GM21360 (cell line): Measurements from ENCODE around the gene UFD1.

ENCODE experiments used
- ATAC-seq: cut with Tn5 transposase; IDR thresholded peaks from one replicate; pipeline ENCODE4 v1.9.1; 2021; ENCODE audit warnings: mild to moderate bottlenecking, moderate library complexity; ENCODE audit not compliant: unreplicated experiment

Gene UFD1

DNA sequence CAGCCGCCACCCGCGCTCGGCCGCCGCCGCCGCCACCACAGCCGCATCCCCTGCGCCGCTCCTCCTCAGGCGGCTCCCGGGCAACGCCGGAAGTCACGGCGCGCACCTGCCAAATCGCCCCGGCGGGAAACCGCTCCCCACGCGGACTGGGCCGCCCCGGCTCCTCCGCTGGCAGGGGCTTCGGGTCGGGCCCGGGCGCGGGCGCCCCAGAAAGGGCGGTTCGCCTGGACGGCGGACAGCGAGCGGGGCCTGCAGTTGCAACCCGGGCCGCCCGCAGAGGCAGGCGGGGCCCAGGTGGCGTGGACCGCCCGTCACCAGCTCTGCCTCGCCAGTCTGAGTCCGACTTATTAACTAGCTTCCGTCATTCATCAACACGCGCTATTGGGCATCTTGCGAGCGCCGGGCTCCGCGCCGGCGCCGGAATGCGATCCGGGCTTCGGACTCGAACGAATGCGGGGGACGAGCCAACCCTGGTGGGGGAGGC lies 47.3 kb downstream of the UFD1 start, which contains the start of gene HIRA:
HIRA (minus strand) TSS at position 85 of the 484 bp plus-strand sequence. CDS start 257 bp downstream, outside the sequence.
- peak; percentile 47 for ATAC-seq

DNA sequence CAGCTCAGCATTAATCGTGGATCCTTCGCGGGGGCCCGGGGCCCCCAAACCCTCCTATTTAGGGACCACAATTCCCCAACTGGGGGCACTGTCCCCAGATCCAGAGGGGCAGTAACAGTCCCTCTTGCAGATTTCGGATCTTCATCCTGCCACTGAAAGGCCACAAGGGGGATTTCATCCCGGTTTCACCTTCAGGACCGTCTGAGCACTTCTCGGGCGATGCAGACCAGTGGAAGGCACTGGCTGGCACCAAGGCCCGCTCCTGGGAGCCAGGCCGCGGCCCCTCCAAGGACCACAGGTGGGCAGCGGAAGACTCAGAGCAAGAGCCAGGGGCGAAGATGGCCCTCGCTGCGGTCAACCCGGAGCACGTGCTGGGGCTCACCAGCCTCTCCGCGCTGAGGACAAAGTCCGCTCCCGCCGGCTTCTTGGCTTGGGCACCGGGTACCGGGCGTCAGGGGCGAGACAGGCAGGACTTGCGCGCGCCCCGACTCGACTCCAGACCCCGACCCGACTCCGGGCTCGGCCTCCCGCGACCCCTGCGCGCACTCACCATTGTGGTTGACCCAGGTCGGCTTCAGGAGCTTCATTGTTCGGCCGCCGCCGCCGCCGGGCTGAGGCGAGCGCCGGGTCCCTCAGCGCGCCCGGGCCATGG lies 48.0 kb downstream of the UFD1 start:
- no peak for ATAC-seq

DNA sequence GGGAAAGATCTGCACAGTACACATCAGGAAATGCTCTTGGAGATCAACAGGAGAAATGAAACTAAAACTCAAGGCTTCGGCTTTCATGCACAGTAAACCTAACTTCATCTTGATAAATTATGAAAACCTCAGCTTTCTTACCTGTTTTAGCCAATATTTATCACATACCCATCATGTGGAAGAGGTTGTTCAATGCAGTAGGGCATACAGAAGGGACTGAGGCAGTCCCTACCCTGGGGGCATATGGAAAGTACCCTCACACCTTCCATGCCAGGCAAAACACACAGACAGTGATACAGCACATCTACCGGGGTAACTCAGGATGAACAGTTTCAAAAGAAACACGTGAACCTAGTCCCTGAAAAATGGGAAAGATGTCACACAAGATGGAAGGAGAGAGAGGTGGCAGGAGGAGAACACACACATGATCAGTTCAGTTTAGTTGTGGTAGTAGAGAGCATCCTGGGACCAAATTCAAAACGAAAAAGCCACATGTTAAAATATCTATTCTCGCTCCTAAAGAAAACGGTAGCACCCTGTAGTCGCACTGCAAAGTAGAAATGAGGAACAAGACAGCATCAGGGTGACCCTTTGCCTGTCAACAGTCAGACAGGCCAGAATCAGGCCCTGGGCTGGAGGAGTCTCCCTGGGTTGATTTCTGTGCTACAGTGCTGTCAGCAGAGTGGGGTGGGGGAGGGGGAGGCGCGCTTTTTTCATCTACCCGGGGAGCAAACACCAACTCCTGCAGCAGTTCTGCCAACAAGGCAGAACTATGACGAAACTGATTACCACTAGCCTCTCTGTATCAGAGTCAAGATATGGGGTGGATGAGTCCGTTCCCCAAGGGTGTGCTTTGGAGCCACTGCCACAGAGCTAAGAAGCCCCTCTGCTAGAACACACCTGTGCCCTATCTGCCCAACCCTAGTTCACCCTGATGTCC lies 48.8 kb downstream of the UFD1 start:
- ATAC-seq = no peak

DNA sequence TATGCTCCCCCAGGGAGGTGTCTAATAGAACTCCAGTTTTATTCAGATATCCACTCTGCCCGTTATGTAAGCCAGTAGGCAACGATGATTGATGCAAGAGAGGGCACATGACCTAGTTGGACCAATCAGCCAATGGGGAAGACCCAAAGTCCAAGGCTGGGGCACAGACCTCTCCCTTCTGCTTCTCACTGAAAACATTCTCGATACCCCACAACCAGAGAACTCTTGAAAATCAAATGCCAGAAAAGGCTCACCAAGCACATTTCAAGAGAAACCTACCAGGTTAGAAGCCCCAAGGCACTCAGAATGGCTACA lies 54.9 kb downstream of the UFD1 start:
- ATAC-seq = no peak

DNA sequence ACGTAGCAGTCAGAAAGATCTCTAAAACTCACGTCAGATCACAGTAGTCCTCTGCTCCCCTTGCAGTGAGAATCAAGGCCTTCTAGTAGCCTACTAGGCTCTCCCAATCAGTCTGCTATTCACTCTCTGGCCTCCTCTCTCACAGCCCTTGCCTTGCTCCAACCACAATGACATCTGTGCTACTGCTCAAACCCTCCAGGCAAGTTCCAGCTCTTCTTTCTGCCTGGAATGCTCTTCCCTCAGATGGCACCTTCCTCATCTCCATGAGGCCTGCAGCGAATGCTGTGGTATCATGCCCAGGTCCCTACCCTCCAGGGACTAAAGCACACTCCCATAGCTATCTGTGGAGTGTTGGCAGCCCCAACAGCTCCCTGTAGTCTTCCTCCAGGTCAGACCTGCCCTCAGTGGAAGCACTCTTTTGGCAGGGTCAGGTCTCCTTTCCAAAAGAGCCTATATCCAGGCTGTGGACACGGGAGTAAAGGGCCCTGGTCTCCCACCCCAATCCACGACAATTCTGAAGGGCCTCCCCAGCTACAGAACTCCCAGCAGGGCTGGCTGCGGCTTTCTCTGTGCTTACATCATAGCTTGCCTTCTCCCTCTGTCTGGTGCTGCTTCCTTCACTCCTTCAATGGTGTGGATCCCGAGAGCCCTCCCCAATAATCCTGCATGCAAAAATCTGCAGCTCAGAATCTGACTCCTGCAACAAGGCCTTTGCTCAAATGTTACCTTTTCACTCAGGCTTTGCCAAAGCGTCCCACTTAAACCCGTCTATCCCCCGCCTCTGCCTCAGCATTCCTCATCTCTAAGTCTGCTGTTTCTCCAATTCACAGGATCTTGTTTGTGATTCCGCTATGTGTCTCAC lies 56.3 kb downstream of the UFD1 start:
- ATAC-seq = no peak

DNA sequence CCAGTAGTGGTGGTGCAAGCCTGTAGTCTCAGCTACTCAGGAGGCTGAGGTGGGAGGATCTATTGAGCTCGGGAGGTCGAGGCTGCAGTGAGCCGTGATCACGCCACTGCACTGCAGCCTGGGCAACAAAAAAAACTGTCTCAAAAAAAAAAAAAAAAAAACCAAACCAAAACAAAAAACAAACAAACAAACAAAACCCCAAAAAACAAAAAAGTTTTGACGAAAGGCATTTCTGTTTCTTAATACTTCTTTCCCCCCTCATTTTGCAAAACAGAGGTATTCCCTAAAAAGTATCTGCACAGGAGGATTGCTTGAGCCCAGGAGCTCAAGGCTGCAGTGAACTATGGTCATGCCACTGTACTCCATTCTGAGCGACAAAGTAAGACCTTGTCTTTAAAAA lies 58.7 kb downstream of the UFD1 start:
- ATAC-seq = no peak

DNA sequence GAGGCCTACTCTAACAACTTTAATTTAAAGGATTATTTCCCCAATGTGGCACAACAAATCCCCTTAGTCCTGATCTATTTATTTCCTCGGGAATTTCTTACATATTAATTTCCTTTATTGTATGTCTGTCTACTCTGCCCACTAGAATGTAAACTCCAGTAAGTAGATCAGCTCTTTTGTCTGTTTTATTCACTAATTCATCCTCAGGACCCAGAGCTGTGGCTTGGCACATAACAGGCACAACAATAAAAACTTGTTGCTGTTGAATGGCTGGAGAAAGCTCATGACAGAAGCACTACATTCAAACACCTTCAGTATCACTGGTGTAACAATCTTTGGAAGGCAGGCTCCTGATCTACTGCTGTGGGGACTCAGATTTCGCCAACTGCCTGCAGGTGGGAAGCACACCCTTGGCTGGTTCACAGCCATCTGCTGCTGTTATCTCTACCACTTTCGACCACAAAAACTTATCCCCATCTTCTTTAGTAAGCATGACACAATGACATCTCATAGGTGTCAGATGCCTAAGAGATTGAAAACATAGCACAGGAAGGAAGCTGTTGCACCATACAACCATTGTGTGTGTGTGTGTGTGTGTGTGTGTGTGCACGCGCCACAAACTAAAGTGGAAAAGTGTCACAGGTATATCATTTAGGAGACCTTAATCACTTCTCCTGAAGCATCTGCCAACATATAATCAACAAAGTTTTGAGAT lies 59.4 kb downstream of the UFD1 start:
- ATAC-seq = peak; percentile 62

DNA sequence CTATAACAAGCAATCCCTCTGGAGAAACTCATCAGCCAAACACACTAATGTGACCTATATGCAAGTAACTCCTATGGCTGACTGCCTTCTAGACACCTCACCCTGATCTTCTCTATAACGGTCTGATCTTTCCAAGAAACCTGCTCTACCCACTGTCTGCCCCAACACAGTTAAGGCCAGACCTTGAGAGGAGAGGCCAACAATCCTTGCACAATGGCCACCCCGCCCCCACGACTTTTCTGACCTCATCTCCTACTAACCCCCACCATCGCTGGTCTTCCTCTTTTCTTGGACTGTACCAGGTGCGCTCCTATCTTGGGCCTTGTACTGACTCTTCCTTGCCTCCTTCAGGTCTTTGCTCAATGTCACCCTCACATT lies 59.9 kb downstream of the UFD1 start:
- ATAC-seq = no peak

DNA sequence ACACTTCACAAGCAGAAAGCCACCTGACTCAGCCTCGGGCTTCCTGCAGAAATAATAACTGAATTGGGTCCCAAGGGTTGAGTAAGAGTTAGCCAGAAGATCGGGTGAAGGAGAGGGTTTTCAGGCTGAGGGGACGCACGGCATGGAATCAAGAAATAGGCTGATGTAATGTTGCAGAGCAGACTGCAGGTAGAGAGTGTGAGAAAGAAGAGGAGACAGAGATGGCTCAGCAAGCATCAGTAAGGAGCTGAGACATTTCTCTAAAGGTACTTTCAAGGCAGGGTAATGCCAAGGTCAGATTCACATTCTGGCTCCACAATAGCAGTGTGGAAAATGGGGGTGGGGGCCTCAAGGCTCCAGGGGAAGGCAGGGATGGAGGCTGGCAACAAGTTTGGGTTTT lies 66.1 kb downstream of the UFD1 start:
- ATAC-seq = no peak

DNA sequence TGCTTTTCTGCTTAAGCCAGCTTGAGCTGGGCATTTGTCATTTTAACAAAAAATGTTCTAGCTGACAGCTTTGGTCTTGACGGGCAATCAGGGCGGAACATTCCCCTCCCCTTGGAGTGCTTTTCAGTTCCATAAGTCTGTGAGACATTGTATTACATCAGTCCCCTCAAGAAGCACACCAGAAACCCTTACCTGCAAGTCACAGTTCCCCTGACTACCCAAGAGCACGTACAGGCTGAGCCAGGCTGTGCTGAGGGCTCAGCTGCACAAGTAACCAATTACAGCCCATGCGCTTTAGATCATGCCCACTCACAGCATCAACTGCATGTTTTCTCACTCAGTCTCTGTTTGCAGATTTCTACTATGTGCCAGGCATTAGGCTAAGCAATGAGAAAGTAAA lies 66.5 kb downstream of the UFD1 start:
- ATAC-seq = no peak

DNA sequence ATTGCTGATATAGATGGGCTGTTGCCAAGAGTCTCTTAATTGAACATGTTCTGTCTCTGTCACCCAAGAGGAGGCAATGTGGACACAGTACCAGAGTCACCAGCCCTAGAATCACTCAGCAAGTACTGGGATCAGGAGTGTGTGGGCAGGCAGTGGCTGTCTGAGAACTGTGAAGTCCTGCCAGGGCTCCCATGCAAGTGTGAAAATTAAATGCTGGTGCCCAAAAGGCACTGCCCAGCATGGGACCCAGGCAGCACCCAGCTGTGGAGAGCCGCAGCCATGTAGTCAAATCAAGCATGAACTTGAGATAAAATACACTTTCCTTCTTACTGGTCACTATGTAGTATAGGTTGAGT lies 67.3 kb downstream of the UFD1 start:
- no peak for ATAC-seq

DNA sequence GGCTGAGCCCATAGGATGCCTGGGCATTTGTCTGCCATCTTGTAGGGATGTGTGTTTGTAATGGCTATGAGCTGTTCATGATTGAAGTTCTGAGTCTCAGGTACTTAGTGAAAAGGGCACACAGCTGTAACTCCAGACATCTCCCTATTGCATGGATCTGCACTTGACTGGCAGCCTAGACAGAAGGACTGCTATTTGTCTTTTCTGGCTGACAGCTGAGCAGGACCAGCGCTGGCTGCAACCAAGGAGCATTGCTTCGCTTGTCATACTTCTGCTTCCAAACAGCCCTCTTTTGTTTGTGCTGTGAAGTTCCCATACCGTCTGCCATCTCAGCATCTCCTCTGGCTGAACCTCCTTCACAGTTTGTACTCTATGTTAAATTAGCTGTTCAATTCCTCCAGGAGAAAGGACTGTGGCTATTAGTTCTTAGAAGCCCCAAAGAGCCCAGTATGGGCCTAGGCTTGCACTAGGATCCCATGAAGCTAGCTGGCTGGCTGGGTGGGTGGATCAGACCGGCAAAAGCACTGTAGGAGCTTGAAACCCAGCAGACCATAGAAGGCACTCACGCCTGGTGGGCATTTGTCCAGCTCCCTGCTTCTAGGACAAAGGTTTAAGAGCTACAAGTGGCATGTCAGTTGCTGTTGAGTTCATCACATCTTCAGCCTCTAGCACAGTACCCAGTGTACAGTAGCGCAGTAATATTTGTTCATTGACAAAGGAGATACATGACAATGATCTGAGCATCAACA lies 67.9 kb downstream of the UFD1 start:
- no peak for ATAC-seq

DNA sequence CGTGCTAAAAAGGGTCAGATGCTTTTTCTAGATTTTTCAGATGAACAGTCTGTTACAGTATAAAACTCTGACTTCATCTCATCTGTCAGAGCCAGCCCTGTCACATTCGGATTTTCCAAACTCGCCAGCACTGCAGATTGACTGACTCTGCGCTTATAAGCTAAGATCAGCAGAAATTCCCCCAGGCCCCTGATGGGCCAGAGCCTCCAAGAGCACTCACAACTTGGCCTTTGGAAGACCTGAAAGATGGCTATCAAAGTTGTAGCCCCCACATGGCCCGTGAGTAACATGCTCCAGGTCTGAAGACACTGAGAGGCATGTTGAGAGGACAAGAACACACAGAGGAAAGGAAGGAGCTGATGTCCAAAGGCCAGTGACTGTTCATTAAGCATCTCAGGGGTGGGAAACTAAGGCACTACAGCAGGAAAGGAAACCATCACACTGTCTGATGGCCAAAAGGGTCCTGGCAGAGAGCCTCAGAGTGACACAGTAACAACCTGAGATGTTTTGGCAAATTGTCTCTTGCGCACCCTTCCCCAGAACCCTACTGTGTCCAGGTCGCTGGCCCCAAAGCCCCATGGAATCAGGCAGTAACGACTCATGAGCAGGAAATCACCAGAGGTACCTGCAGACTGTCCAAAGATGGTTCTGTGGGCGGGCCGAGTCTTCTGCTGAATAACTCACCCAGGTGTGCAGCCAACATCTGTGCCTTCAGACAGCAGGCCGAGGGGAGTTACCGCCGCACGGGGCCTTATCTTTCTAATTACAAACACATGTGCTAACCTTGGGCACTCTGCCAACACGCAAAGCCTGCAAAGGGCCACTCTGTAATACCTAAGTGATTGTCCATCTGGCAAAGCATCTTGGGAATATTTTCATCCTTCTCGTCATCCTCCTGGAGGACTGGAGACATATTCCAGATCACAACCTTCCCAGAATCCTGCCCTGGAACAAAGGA lies 71.1 kb downstream of the UFD1 start:
- no peak for ATAC-seq

DNA sequence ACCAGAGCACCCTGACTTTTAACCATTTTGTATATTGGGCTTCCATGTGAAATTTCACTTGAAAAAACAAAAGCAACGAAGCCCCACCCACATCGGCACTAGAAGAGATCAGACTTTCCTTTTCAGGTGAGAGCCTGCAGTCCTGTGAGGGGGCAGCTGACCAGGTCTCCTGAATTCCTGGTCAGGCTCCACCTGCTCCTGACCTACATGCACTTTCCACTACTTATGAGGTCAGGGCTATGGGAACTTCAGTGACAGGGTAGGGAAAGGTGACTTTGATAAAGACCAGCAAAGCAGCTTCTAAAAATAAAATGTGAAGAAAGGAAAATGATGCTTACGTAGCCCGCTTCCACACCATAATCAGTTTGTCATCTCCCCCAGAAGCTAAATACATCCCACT lies 72.1 kb downstream of the UFD1 start:
- no peak for ATAC-seq

DNA sequence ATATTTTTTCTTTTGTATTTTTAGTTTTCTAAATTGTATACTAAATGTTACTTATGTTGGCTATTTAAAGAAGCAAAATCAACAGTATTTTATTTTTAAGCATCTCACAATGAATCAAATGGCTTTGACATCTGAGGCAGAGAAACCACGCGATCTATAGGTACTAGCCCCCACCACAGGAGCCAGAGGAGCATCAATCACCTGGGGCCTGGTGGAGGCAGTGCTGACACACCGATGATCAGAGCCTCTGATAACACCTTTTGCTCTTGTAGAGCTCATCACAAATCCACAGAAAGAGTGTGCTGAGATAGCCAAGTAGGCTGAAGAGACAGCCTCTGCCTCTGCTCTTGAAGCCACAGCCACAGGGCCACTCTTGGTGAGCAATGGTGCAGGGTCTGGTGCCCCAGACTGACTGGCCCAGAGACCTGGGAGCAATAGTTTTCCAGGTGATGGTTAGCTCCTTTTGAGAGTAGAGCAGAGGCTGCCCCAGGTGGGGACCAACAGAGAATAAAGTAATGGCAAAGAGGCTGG lies 72.6 kb downstream of the UFD1 start:
- no peak for ATAC-seq

DNA sequence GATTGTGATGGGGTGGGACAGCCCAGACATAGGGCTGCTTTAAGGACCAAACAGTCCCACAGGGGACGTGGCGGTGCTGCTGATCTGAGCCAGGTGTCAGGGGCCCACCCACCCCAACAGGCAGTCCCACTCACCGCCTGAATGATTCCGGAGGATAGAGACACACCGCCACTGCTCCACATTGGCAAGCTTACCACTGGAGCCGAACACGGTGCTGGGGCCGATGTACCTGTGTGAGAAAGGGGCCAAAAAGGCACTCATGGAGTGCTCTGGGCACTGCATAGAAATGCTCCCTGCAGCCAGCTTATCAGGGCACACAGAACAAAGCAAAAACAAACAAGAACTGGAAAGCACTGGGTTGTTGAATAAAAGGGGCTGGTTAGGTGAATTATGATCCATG lies 73.3 kb downstream of the UFD1 start:
- ATAC-seq = no peak

DNA sequence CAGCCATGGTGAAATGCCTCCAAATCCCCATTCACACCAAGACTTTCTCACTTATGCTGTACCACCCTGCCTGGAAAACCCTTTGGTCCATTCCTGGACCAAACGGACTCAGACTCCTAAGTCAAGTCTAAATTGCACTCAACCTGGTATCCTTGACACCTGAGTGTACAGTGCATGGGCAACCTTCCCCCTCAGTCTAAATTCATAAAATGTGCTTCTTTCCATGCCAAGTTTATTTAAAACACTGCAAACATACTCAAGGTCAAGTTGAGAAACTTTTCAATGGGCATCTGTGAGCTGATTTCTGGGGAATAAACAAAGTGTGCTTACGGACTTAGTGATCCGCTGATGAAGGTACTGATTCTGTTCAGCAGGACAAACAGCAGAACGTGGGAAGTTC lies 73.9 kb downstream of the UFD1 start:
- no peak for ATAC-seq

DNA sequence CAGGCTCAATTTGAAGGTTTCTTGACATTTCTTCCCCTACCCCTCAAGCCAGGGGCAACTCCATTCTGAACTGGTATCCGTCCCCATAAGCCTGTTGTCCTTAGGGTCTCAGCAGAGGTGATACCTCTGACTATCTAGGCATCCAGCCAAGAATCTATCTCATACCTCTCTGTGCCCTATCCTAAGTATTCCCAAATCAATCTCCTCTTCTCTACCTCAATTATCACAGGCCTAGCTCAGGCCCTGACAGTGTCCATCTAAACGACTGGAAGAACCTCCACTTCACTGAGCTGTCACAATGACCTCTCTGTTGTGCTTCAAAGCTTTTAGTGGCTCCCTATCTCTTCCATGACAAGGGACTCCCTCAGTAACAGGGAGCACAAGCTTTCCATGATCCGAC lies 74.3 kb downstream of the UFD1 start:
- no peak for ATAC-seq
